Measurements from ENCODE around the gene ATG16L1. TPM values are rescaled to one million over a fixed set of nuclear protein-coding genes. Genes with fewer than 3 reads are reported as not detected.

Gene ATG16L1
- total and polyA plus RNA-seq, 2 donors (not counting 3 experiments of a cell fraction or from before 2014, with no cell fraction given) = 18.1 to 29.8 TPM

- TF ChIP-seq FOS (IDR thresholded peaks at IDR 0.05; ENCODE audit: borderline replicate concordance, insufficient read depth, low read length) (no peak), GATA2 (IDR thresholded peaks at IDR 0.05; ENCODE audit: insufficient read depth, insufficient read length, low read depth, low read length) (no peak), MYC (IDR thresholded peaks at IDR 0.05; ENCODE audit: low read depth, low read length) (no peak), POLR2A (IDR thresholded peaks at IDR 0.05; ENCODE audit: low read depth, low read length) (no peak)
- DNase-seq (ENCODE audit: low read depth, low spot score) (no peak), FAIRE-seq (no peak)
- no peaks in the 10 kb centered on the region for H3K4me1 ChIP-seq (ENCODE audit: control insufficient read depth, extremely low read depth, insufficient read depth, low read length)
- H3K79me2 ChIP-seq (ENCODE audit: control insufficient read depth, insufficient read depth, low read length) = no peaks in the 10 kb centered on the region
- intact Hi-C loops (cut with micrococcal nuclease) (no loop called here), dilution Hi-C loops (cut with MboI; ENCODE audit: extremely low pct_ligation_motif_present, low sequenced_read_pairs) (no loop called here)
- no peaks in the 10 kb centered on the region for H3K27me3 ChIP-seq (ENCODE audit: control insufficient read depth in 2 of 2, insufficient read depth in 2 of 2, low read length in 2 of 2)
- no peaks in the 10 kb centered on the region for H3K9me3 ChIP-seq (replicated peaks; ENCODE audit: control insufficient read depth, insufficient read depth, low read length)
- no peak overlapping the region for H3K4me3 ChIP-seq (replicated peaks in 1 of 3; ENCODE audit: insufficient read depth in 1 of 3, low read depth in 1 of 3, low read length in 3 of 3)
- no TSS peak for BruUV-seq (replicated peaks)
- ChIA-PET POLR2A (interaction anchor here (0.8 kb wide), 1 partner anchor 28 kb away, joined by 6 read pairs; no protein-coding TSS in a partner anchor), CTCF (no interaction called here)
- no peak overlapping the region for H3K4me2 ChIP-seq (ENCODE audit: insufficient read depth, low read length)
- no peaks in the 10 kb centered on the region for H3K9me1 ChIP-seq (replicated peaks; ENCODE audit: control insufficient read depth, extremely low read depth, insufficient read depth, low read length)
- no peak overlapping the region for H3K9ac ChIP-seq (replicated peaks; ENCODE audit: extremely low read depth, insufficient read depth, low read length)
- no peaks in the 10 kb centered on the region for H4K20me1 ChIP-seq (replicated peaks; ENCODE audit: control insufficient read depth, extremely low read depth, insufficient read depth, low read length)
- H3K36me3 ChIP-seq (ENCODE audit: control insufficient read depth in 2 of 2, extremely low read depth in 1 of 2, insufficient read depth in 2 of 2, low read length in 2 of 2) = no peaks in the 10 kb centered on the region
- no peak overlapping the region for H3K27ac ChIP-seq (ENCODE audit: insufficient read depth, low read depth, low read length)
- no peak overlapping the region for H2AFZ ChIP-seq (ENCODE audit: low read depth, low read length)
Measured at GRCh38 chr2:233328922-233329321, 77.4 kb downstream of the ATG16L1 start.

- Histone ChIP-seq H4K20me1 (replicated peaks; ENCODE audit: control insufficient read depth, extremely low read depth, insufficient read depth, low read length) (no peaks in the 10 kb centered on the region), H3K9me3 (replicated peaks; ENCODE audit: control insufficient read depth, insufficient read depth, low read length) (no peaks in the 10 kb centered on the region), H3K4me2 (ENCODE audit: insufficient read depth, low read length) (no peak overlapping the region), H3K9ac (replicated peaks; ENCODE audit: extremely low read depth, insufficient read depth, low read length) (no peak overlapping the region), H3K9me1 (replicated peaks; ENCODE audit: control insufficient read depth, extremely low read depth, insufficient read depth, low read length) (no peaks in the 10 kb centered on the region), H3K4me1 (ENCODE audit: control insufficient read depth, extremely low read depth, insufficient read depth, low read length) (no peaks in the 10 kb centered on the region), H3K79me2 (ENCODE audit: control insufficient read depth, insufficient read depth, low read length) (no peaks in the 10 kb centered on the region), H3K27me3 (ENCODE audit: control insufficient read depth in 2 of 2, insufficient read depth in 2 of 2, low read length in 2 of 2) (no peaks in the 10 kb centered on the region), H3K27ac (ENCODE audit: insufficient read depth, low read depth, low read length) (no peak overlapping the region), H3K4me3 (replicated peaks in 1 of 3; ENCODE audit: insufficient read depth in 1 of 3, low read depth in 1 of 3, low read length in 3 of 3) (no peak overlapping the region), H2AFZ (ENCODE audit: low read depth, low read length) (peak overlapping the region; percentile 12), H3K36me3 (ENCODE audit: control insufficient read depth in 2 of 2, extremely low read depth in 1 of 2, insufficient read depth in 2 of 2, low read length in 2 of 2) (no peaks in the 10 kb centered on the region)
- dilution Hi-C loops (cut with MboI; ENCODE audit: extremely low pct_ligation_motif_present, low sequenced_read_pairs) = no loop called here
- intact Hi-C loops (cut with micrococcal nuclease) = no loop called here
- DNase-seq (ENCODE audit: low read depth, low spot score) (peak; percentile 25), FAIRE-seq (no peak)
- no TSS peak for BruUV-seq (replicated peaks)
- TF ChIP-seq GATA2 (IDR thresholded peaks at IDR 0.05; ENCODE audit: insufficient read depth, insufficient read length, low read depth, low read length) (no peak), MAX (IDR thresholded peaks at IDR 0.05; ENCODE audit: insufficient read depth, insufficient read length) (no peak), POLR2AphosphoS5 (IDR thresholded peaks at IDR 0.05; ENCODE audit: insufficient read depth, low read depth, low read length) (no peak), FOS (IDR thresholded peaks at IDR 0.05; ENCODE audit: borderline replicate concordance, insufficient read depth, low read length) (no peak), CTCF (IDR thresholded peaks at IDR 0.05; ENCODE audit: extremely low read depth in 1 of 2, insufficient read depth in 1 of 2, low read depth in 1 of 2, low read length in 2 of 2) (no peak), MYC (IDR thresholded peaks at IDR 0.05; ENCODE audit: low read depth, low read length) (no peak), POLR2A (IDR thresholded peaks at IDR 0.05; ENCODE audit: low read depth, low read length) (no peak), JUN (IDR thresholded peaks at IDR 0.05; ENCODE audit: borderline replicate concordance, insufficient read depth, insufficient read length, low read depth) (no peak), EZH2 (IDR thresholded peaks at IDR 0.05; ENCODE audit: borderline replicate concordance, low read depth, low read length, severe bottlenecking) (no peak)
- CTCF ChIA-PET = no interaction called here
- POLR2A ChIA-PET = no interaction called here
Measured at GRCh38 chr2:233329489-233330135, 78.1 kb downstream of the ATG16L1 start.
